Heart left ventricle (tissue), 16 donors: ENCODE data around the gene ALPK3. TPM values are rescaled to one million over a fixed set of nuclear protein-coding genes. Genes with fewer than 3 reads are reported as not detected.
"Not testable (repeated sequence)": the region's sequence is repeated elsewhere in the genome, so short reads cannot be mapped to it uniquely, and the experiment has no call there.

Experiments used
- ATAC-seq, 4 donors: fragments of 200-7000 bp; cut with Tn5 transposase; one replicate each; pipeline ENCODE4 v1.9.1; 2020 to 2022; ENCODE audit warnings: moderate library complexity in 4 of 4, mild to moderate bottlenecking in 3 of 4, moderate number of reproducible peaks in 1 of 4
- DNase-seq, 5 donors: peaks; one replicate each; pipeline ENCODE4 v3.0.0-alpha.2; 2020
- H3K27ac ChIP-seq, 12 donors: fragments of 200-600 bp; sonication (generic) in 4 of 12; one replicate each; pipeline versions ENCODE4 v1.5.0 to v1.8.0; 2016 to 2022; ENCODE audit warnings: mild to moderate bottlenecking in 2 of 12
- H3K27me3 ChIP-seq, 9 donors: fragments of 200-600 bp; sonication (generic) in 2 of 9; one replicate each; pipeline versions ENCODE4 v1.5.1 to v1.8.0; 2016 to 2022; ENCODE audit warnings: mild to moderate bottlenecking in 3 of 9
- H3K36me3 ChIP-seq, 9 donors: fragments of 200-600 bp; sonication (generic) in 2 of 9; one replicate each; pipeline versions ENCODE4 v1.5.0 to v1.8.0; 2018 to 2022; ENCODE audit warnings: mild to moderate bottlenecking in 2 of 9
- H3K4me1 ChIP-seq, 12 donors: fragments of 200-600 bp; sonication (generic) in 4 of 12; one replicate each; pipeline versions ENCODE4 v1.5.0 to v1.8.0; 2016 to 2022; ENCODE audit warnings: mild to moderate bottlenecking in 3 of 12
- H3K4me3 ChIP-seq, 12 donors: fragments of 200-600 bp; sonication (generic) in 4 of 12; one replicate each; pipeline versions ENCODE4 v1.5.0 to v1.8.0; 2017 to 2022; ENCODE audit warnings: mild to moderate bottlenecking in 9 of 12, moderate library complexity in 4 of 12
- H3K9me3 ChIP-seq, 12 donors: fragments of 200-600 bp; sonication (generic) in 4 of 12; one replicate each; pipeline versions ENCODE4 v1.5.0 to v1.8.0; 2016 to 2022; ENCODE audit warnings: mild to moderate bottlenecking in 1 of 12
- CTCF ChIP-seq, 12 donors: fragments of 200-600 bp; sonication (generic) in 4 of 12; IDR thresholded peaks; one replicate each; pipeline versions ENCODE4 v1.5.0 to v1.8.0; 2018 to 2022; ENCODE audit warnings: antibody characterized with exemption in 12 of 12, mild to moderate bottlenecking in 5 of 12
- POLR2A ChIP-seq, 2 donors: fragments of 450-650 bp; IDR thresholded peaks; one replicate each; pipeline ENCODE4 v1.6.1; 2017; ENCODE audit warnings: antibody characterized with exemption in 2 of 2, mild to moderate bottlenecking in 2 of 2, moderate library complexity in 2 of 2
- WGBS, 4 donors: extraction: QIAGEN DNeasy Blood & Tissue Kit in 2 of 4; methylation state at CpG; one replicate each; pipeline versions ENCODE4 v1.1.5 to v1.1.7; 2013 to 2018; 5-methylcytosine and 5-hydroxymethylcytosine counted together
- intact Hi-C, 10 donors: fragments of 100-400 bp; cut with DNase I; formaldehyde crosslinking; loops; one replicate each; pipeline versions ENCODE4 v1.11.1 to v1.14.2; 2022
- polyA plus RNA-seq, 2 donors: library from polyadenylated mRNA; stranded (reverse); fragments of 200-250 nt; gene quantifications; one replicate each; pipeline ENCODE4 v1.2.3, GENCODE V29; 2013
- total RNA-seq, 9 donors: library from RNA; depleted of rRNA in 2 of 9; stranded (reverse); fragments of >200 nt in 2 of 9; fragmentation: NEBNext Ultra II Directional in 3 of 9; extraction: Animal tissue kit (Norgen Biotek cat#: 25700) in 3 of 9; gene quantifications; one replicate each; pipeline versions ENCODE4 v1.1.0 to v1.2.4, GENCODE V29; 2016 to 2023
- donor health status: ischemic (EF 13 %, LVEDD 7.1; RV severe dilation, severe dysfunction).
- donor health status: healthy with polysubstance abuse.
- donor health status: DM: no; HTN: yes; CAD: no.
- donor health status: DM: no; HTN: no; CAD: no.
- donor health status: ischemic (EF 25% LVEDD 6.9; RV normal size, moderate dysfunction).
- donor health status: ischemic (EF 25% LVEDD 5.7; RV mildly dilated, moderate dysfunction).
- donor health status: healthy.
- donor health status: DM: yes; HTN: yes; CAD: no.
- donor health status: ischemic (EF 35%, LVEDD 5.7; RV mildly dilated, moderate dysfunction).
- donor health status: nonischemic (EF 11% LVEDD 7.7; RV severe dilation, severe dysfunction).
- donor health status: DM: yes; HTN: yes; CAD: no.
- donor health status: PGD.
- donor health status: ischemic (EF 29% LVEDD 5.4; RV normal size, mild dysfunction).
- donor health status: nonischemic (EF 23%, LVEDD 6.1; RV moderate dilation, normal function).

The ALPK3 gene
- total and polyA plus RNA-seq, 11 donors: 82.2 to 258 (median 144) TPM

- Histone ChIP-seq H3K4me1 (peaks cover 0 to 67% (median 34%) of the 10 kb centered on the region in 12 donors), H3K9me3 (peaks cover 0 to 7% (median 0%) of the 10 kb centered on the region in 12 donors), H3K36me3 (peaks cover 0 to 32% (median 11%) of the 10 kb centered on the region in 9 donors), H3K27me3 (no peaks in the 10 kb centered on the region), H3K4me3 (no peak overlapping the region), H3K27ac (peak overlapping the region in 11 of 12 donors; percentile 85 to 99 (median 96))
- intact Hi-C loops: loop anchor here in 1 of 10 donors (5.0 kb wide), 1 partner anchor 75 kb away; no protein-coding TSS in a partner anchor
- DNase-seq: peak in 2 of 5 donors; percentile 20 to 30
- TF ChIP-seq POLR2A (IDR thresholded peaks at IDR 0.05) (no peak), CTCF (IDR thresholded peaks at IDR 0.05) (no peak)
- 50 to 69% (median 61%) methylated on average over 1 of the region's 1 CpG; no CpG with 5 or more reads in 1 of the 4 donors for WGBS, 4 donors
- ATAC-seq: no peak
These were observed 25.6 kb downstream of the ALPK3 start for GRCh38 chr15:84842781-84843180.

GRCh38 chr15:84844964-84845363 is 27.8 kb downstream of the ALPK3 start:
- DNase-seq (peak in 1 of 5 donors; percentile 3), ATAC-seq (no peak)
- Histone ChIP-seq H3K36me3 (peaks cover 0 to 20% (median 5%) of the 10 kb centered on the region in 9 donors), H3K4me1 (peaks cover 0 to 45% (median 20%) of the 10 kb centered on the region in 12 donors), H3K9me3 (peaks cover 0 to 16% (median 0%) of the 10 kb centered on the region in 12 donors), H3K27ac (peak overlapping the region in 10 of 12 donors; percentile 39 to 99 (median 86)), H3K27me3 (no peaks in the 10 kb centered on the region), H3K4me3 (no peak overlapping the region)
- no peak for TF ChIP-seq POLR2A (IDR thresholded peaks at IDR 0.05)
- intact Hi-C loops: loop anchor here in 7 of 10 donors (1.0 to 5.0 kb wide), 3 partner anchors 72 to 83 kb away; no protein-coding TSS in a partner anchor
- 51 to 61% (median 55%) methylated on average over 2 of the region's 2 CpGs for WGBS, 4 donors

GRCh38 chr15:84845631-84846030 is 28.5 kb downstream of the ALPK3 start:
- 43 to 54% (median 50%) methylated on average over 7 of the region's 7 CpGs for WGBS, 4 donors
- peaks cover 0 to 41% (median 14%) of the 10 kb centered on the region in 12 donors for H3K4me1 ChIP-seq
- not testable (repeated sequence) for H3K4me3 ChIP-seq, H3K27me3 ChIP-seq
- TF ChIP-seq CTCF (IDR thresholded peaks at IDR 0.05): peak; percentile 64 to 83 (median 74)
- ATAC-seq: peak in 3 of 4 donors; percentile 29 to 33 (median 33)
- peaks cover 0 to 14% (median 0%) of the 10 kb centered on the region in 9 donors for H3K36me3 ChIP-seq
- peaks cover 0 to 16% (median 0%) of the 10 kb centered on the region in 12 donors for H3K9me3 ChIP-seq
- peak; percentile 67 to 83 (median 75) for DNase-seq
- intact Hi-C loops: loop anchor here in 7 of 10 donors (1.0 to 5.0 kb wide), 3 partner anchors 81 to 83 kb away; no protein-coding TSS in a partner anchor
- peak overlapping the region in 10 of 12 donors; percentile 1 to 99 (median 86) for H3K27ac ChIP-seq

GRCh38 chr15:84846269-84846668 is 29.1 kb downstream of the ALPK3 start:
- peak in 1 of 5 donors; percentile 3 for DNase-seq
- intact Hi-C loops: loop anchor here in 5 of 10 donors (2.0 to 5.0 kb wide), 2 partner anchors 81 kb away; no protein-coding TSS in a partner anchor
- no peak overlapping the region for H3K4me3 ChIP-seq
- peaks cover 0 to 14% (median 0%) of the 10 kb centered on the region in 9 donors for H3K36me3 ChIP-seq
- no peak for ATAC-seq
- H3K27me3 ChIP-seq: no peaks in the 10 kb centered on the region
- peaks cover 0 to 37% (median 10%) of the 10 kb centered on the region in 12 donors for H3K4me1 ChIP-seq
- peak overlapping the region in 8 of 12 donors; percentile 1 to 99 (median 88) for H3K27ac ChIP-seq
- H3K9me3 ChIP-seq: peaks cover 0 to 16% (median 0%) of the 10 kb centered on the region in 12 donors
- WGBS, 4 donors: 82 to 98% (median 96%) methylated on average over 1 of the region's 1 CpG
- TF ChIP-seq CTCF (IDR thresholded peaks at IDR 0.05): no peak
- no peak for TF ChIP-seq POLR2A (IDR thresholded peaks at IDR 0.05)
